Activated CD8-positive, alpha-beta memory T cell treated with anti-CD3 and anti-CD28 coated beads, Interleukin-2, amount 50 U/mL, for 1 hour (primary cell): Measurements from ENCODE around the gene ZNF343.

Experiments
- DNase-seq: peaks from one replicate; pipeline ENCODE4 v3.0.0-alpha.2; 2020; ENCODE audit errors: extremely low read depth

The ZNF343 gene

DNA sequence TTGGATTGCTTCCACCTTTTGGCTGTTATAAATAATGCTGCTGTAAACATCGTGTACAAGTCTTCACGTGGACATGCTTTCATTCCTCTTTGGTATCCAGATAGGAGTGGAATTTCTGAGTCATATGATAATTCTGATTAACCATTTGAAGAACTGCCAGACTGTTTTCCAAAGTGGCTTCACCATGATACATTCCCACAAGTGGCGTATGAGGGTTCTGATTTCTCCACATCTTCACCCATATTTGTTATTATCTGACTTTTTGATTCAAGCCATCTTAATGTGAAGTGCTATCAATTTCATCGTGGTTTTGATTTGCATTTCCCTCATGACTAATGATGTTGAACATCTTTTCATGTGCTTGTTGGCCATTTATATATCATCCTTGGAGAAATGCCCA is 35.2 kb downstream of the ZNF343 start:
- DNase-seq, result no peak

GRCh38 chr20:2470423-2471193 is 38.1 kb downstream of the ZNF343 start, which contains the start of gene SNRPB:
Gene SNRPB, minus strand, starts transcription at chr20:2470789. Its CDS starts 99 bp downstream, at chr20:2470690.
- DNase-seq, result peak; percentile 94

DNA sequence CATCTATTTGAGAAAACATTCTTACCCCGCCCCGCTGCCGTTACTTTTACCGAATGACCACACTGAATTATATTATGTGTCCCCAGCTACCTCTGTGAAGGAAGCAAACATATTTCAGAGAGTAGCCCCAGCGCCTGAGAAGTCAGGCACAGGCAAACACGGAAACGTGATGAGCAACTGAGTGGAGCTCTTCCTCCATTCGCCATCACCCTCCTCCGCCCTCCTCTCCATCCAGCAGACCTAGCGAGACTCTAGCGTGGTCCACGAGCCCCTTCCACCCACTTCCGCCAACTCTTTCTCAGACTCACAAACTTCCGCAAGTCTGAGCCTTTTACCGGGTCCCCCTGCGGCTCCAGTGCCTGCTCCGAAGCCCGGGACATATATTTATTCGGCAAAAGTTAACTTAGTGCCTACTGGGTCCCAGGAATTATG is 38.7 kb downstream of the ZNF343 start:
- DNase-seq, result peak; percentile 25

DNA sequence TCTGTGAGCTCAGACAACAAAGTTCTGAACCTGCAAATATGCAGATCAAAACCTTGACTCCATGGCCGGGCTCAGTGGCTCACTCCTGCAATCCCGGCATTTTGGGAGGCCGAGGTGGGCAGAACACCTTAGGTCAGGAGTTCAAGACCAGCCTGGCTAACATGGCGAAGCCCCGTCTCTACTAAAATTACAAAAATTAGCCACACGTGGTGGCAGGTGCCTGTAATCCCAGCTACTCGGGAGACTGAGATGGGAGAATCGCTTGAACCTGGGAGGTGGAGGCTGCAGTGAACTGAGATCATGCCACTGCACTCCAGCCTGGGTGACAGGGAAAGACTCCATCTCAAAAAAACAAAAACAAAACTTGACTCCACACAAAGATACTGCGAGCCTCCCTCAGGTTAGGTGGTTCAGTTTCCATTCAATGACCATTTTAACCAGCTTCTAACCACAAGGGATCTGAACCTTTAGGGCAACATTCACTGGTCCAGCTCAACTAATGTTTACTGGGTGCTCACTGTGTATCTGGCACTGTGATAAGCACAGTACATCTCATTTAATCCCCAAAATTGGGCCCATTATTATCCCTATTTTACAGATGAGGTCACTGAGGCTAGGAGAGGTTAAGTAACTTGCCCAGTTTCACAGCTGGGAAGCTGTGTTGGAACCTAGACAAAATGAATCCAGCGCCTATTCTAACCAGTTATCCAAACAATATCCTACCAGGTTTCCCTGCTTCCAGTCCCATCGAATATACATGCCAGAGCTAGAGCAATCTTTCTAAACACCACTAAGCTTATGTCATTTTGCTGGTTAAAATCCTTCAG is 39.9 kb downstream of the ZNF343 start:
- DNase-seq, result no peak

GRCh38 chr20:2467412-2467811 is 41.3 kb downstream of the ZNF343 start:
- no peak for DNase-seq

DNA sequence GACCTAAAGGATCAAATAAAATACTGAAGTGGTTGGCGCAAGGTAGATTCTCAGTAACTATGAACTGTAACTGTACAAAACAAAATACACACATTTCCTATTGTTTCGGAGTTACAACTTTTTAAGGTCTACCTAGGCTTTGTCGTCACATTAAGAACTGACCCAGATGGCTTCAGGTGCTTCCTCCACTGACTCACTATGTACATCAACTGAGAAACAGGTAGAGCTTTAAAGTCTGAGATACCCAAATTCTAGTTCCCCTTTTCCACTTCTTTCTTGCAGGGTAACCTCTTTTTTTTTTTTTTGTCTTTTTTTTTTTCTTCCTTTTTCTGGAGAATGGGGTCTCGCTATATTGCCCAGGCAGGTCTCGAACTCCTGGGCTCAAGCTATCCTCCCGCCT is 43.6 kb downstream of the ZNF343 start:
- DNase-seq, result no peak

GRCh38 chr20:2463616-2464365 is 44.9 kb downstream of the ZNF343 start:
- DNase-seq, result no peak

GRCh38 chr20:2462484-2462883 is 46.2 kb downstream of the ZNF343 start:
- no peak for DNase-seq

GRCh38 chr20:2460752-2461424 is 47.8 kb downstream of the ZNF343 start:
- no peak for DNase-seq

DNA sequence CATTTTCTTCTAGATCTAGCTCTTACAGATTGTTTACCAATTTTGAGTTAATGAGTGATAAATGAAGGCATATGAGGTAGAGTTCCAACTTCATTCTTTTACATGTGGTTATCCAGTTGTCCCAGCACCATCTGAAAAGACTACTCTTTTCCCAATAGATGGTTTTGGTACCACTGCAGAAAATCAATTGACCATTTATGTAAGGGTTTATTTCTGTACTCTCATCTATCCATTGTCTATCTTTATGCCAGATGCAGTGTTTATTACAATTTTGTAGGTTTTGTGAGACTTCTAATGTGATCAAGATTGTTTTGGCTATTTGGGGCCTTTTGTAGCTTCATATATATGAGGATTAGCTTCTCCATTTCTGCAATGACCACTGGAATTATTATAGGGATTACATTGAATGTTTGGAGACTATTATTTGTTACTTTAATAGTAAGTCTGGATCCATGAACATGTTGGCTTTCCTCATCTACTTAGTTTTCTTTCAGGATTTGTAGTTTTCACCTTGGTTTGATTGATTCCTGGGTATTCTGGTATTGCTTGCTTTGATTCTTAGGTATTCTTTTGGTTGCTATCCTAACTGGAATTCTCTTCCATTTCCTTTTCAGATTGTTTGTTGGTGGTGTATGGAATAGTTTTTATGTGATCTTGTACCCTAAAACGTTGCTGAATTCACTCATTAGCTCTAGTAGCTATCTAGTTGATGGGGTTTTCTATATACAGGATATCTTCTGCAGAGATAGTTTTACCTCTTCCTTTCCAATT is 48.5 kb downstream of the ZNF343 start:
- no peak for DNase-seq

- DNase-seq, result no peak
Measured at GRCh38 chr20:2458919-2459499, 49.7 kb downstream of the ZNF343 start.

DNA sequence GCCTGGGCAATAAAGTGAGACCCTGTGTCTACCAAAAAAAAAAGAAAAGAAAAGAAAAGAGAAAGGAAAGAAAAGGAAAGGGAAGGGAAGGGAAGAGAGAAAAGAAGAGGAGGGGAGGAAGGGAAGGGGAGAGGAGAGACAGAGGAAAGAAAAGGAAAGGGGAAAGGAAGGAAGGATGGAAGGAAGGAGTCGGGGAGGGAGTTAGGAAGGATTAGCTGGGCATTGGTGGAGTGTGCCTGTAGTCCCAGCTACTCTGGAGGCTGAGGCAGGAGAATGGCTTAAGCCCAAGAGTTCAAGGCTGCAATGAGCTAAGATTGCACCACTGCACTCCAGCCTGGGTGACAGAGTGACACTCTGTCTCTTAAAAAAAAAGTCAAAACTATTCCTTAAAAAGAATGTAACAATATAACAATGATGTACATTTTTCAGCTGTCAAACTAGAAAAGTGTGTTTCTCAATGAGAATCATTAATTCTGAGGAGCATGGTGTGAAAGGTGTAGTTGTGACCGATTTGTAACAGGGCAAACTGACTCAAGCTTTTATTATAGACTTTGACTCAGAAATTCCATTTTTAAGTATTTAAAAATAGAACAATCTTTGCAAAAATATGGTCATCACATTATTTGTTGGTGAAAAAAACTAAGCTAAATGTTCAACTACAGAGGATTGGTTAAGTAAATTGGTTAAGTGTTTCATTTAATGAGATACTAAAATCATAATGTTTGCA is 52.8 kb downstream of the ZNF343 start:
- DNase-seq, result no peak

DNA sequence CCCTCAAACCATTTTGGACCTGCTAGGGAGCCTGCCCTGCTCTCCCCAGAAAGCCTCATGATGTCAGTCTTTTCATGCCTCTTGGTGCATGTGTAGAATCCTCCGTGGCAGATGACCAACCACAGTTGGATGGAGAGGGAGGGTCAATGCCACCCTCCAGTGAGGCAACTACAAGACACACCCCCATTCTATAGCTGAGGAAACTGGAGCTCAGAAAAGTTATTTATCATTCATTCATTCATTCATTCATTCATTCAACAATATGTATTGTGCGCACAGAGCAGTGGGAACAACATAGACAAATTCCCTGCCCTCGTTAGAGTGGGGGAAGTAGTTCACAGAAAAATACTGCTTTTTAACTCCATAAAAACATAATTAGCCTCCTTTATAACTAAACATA is 54.9 kb downstream of the ZNF343 start:
- no peak for DNase-seq

DNA sequence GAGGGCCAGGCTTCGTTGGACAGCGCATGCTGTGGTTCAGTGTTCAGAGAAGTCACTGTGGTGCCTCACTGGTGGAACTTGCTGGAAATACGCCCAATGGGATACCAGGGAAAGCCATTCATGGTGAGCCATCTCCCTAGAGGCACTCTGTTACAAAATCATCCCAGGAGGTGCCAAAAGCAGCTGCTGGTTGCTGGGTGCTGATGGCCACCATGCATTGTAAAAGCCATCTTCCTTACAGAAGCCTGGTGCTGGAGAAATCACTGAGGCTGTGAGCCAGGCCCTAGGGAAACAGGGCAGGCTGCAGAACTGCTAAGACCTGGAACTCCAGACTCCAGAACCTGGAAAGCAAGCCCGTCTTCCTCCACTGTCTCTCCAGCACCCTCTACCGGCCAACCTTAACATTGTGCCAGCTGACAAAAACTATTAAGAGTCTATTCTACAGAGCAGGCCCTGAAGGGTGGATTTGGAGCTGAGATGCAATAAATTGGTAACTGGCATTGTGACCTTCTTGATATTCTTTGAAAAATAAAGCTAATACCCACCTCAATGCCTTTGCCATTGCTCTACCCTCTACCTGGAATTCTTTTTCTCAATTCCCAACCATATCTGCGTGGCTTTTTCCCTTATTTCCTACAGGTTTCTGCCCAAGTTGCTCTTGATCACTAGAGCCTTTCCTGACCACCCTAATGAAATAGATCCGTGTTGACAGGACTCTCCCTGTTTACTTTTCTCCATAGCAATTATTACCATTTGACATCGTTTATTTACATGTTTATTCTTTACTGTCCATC is 56.6 kb downstream of the ZNF343 start:
- DNase-seq, result peak; percentile 16

DNA sequence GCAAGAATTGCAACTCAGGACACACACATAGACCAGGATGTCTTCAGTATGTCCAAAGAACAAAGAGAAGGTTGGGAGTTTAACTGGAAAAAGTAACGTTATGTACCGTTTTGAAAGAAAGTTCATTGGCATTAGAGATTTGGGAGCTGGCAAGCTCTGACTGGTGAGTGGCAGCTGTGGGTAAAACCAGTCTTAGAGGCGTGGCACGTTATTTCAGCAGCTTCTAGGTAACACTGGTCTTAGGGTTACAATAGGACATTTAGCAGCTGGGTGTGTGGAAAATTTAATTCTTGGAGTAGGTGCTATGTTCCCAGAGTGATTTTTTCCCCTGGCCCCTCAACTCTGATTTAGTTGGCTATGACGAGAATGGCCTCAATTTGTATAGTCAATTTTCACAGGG is 57.3 kb downstream of the ZNF343 start:
- no peak for DNase-seq

- no peak for DNase-seq
Measured at GRCh38 chr20:2449386-2449785, 59.3 kb downstream of the ZNF343 start.

DNA sequence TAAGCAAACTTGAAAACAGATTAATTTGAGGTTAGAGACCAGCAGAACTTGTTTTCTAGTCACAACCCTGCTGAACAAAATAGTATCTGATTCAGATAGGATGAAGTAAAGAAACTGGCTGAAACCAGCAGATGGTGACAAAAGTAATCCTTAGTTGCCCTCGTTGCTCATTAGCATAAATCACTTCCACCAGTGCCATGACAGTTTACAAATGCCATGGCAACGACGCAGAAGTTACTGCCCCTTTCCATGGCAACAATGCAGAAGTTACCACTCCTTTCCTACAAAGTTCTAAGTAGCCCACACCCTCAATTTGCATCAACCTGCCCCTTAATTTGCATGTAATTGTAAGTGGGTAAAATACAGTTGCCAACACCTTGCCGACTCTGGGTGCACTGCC is 61.9 kb downstream of the ZNF343 start:
- no peak for DNase-seq
